Measurements from ENCODE around the gene STRIP1.

Gene STRIP1

DNA sequence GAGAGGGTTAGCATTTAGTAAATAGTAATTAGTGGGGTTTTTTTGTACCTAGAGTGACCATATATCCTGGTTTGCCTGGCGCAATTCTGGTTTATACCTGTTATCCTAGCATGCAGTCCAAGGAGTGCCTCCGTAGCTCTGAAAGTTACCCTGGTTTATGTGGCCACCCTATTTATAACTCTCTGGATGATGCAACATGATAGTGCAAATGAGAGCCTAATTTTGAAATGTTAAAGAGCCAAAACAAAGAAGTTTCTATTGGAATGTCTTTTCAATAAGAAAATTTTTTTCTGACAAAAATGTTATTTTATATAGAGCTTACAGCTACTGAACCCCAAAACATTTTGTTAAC, 44.1 kb upstream of the STRIP1 start:
- ATAC-seq = no peak
- TF ChIP-seq ZC3H10 (CRISPR knock-in tag; IDR thresholded peaks at IDR 0.05) = no peak
- no peak for TF ChIP-seq CSDC2 (CRISPR knock-in tag; IDR thresholded peaks at IDR 0.05)
- no peak for TF ChIP-seq ESRRG (CRISPR knock-in tag; IDR thresholded peaks at IDR 0.05)
- no peak for TF ChIP-seq ZFP3 (CRISPR knock-in tag; IDR thresholded peaks at IDR 0.05)
- TF ChIP-seq ZNF70 (CRISPR knock-in tag; IDR thresholded peaks at IDR 0.05) = no peak
- TF ChIP-seq RARB (CRISPR knock-in tag; IDR thresholded peaks at IDR 0.05) = no peak
- TF ChIP-seq SNAI2 (CRISPR knock-in tag; IDR thresholded peaks at IDR 0.05) = no peak
- no peak for TF ChIP-seq TCF4 (CRISPR knock-in tag; IDR thresholded peaks at IDR 0.05; ENCODE audit: borderline replicate concordance)
- TF ChIP-seq GLIS3 (CRISPR knock-in tag; IDR thresholded peaks at IDR 0.05) = no peak
- TF ChIP-seq, protein P1, sequence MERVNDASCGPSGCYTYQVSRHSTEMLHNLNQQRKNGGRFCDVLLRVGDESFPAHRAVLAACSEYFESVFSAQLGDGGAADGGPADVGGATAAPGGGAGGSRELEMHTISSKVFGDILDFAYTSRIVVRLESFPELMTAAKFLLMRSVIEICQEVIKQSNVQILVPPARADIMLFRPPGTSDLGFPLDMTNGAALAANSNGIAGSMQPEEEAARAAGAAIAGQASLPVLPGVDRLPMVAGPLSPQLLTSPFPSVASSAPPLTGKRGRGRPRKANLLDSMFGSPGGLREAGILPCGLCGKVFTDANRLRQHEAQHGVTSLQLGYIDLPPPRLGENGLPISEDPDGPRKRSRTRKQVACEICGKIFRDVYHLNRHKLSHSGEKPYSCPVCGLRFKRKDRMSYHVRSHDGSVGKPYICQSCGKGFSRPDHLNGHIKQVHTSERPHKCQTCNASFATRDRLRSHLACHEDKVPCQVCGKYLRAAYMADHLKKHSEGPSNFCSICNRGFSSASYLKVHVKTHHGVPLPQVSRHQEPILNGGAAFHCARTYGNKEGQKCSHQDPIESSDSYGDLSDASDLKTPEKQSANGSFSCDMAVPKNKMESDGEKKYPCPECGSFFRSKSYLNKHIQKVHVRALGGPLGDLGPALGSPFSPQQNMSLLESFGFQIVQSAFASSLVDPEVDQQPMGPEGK (CRISPR knock-in tag; IDR thresholded peaks at IDR 0.05; ENCODE audit: borderline replicate concordance) = no peak
- no peak for TF ChIP-seq ZNF8 (CRISPR knock-in tag; IDR thresholded peaks at IDR 0.05)
- TF ChIP-seq BACH2 (CRISPR knock-in tag; IDR thresholded peaks at IDR 0.05; ENCODE audit: borderline replicate concordance) = no peak

DNA sequence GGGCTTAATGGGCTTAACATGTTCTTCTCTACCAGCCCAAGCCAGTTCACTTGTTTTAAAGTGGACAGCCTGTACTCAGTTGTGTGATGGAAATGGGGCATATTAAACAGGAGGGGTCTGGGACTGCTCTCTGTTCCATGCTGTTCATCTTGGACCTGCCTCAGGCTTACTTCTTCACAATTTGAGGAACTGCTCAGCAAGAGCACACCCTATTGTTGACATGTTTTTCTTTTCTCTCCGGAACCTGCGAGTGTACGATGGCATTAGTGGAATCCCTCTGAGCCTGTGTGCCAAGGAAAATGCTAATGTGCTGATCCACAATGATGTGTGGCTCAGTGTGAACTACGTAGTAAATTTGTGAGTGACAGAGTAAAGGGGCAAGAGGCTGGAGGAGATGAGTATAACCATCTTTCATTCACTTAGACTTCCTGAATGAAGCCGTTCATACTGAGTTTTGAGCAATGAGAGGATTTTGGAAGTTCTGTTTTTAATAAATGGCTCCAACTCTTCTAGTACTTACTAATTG, 43.0 kb upstream of the STRIP1 start:
- ATAC-seq = no peak
- TF ChIP-seq ISL1 (CRISPR knock-in tag; IDR thresholded peaks at IDR 0.05) (no peak), PPARA (CRISPR knock-in tag; IDR thresholded peaks at IDR 0.05; ENCODE audit: borderline replicate concordance) (no peak), CSDC2 (CRISPR knock-in tag; IDR thresholded peaks at IDR 0.05) (no peak), ZC3H10 (CRISPR knock-in tag; IDR thresholded peaks at IDR 0.05) (no peak), ZFP30 (CRISPR knock-in tag; IDR thresholded peaks at IDR 0.05) (no peak), ZFP3 (CRISPR knock-in tag; IDR thresholded peaks at IDR 0.05) (no peak), ZNF8 (CRISPR knock-in tag; IDR thresholded peaks at IDR 0.05) (no peak), ZNF565 (CRISPR knock-in tag; conservative IDR thresholded peaks at IDR 0.05; ENCODE audit: low read depth) (no peak), OSR1 (CRISPR knock-in tag; IDR thresholded peaks at IDR 0.05) (no peak), TOX (CRISPR knock-in tag; IDR thresholded peaks at IDR 0.05; ENCODE audit: borderline replicate concordance) (no peak), TCF4 (CRISPR knock-in tag; IDR thresholded peaks at IDR 0.05; ENCODE audit: borderline replicate concordance) (no peak), ARNTL (CRISPR knock-in tag; IDR thresholded peaks at IDR 0.05; ENCODE audit: borderline replicate concordance, low read depth) (no peak), RARB (CRISPR knock-in tag; IDR thresholded peaks at IDR 0.05) (no peak), ESRRG (CRISPR knock-in tag; IDR thresholded peaks at IDR 0.05) (no peak)
- TF ChIP-seq, protein P1 (CRISPR knock-in tag; IDR thresholded peaks at IDR 0.05; ENCODE audit: borderline replicate concordance) = no peak
- TF ChIP-seq, protein P2, sequence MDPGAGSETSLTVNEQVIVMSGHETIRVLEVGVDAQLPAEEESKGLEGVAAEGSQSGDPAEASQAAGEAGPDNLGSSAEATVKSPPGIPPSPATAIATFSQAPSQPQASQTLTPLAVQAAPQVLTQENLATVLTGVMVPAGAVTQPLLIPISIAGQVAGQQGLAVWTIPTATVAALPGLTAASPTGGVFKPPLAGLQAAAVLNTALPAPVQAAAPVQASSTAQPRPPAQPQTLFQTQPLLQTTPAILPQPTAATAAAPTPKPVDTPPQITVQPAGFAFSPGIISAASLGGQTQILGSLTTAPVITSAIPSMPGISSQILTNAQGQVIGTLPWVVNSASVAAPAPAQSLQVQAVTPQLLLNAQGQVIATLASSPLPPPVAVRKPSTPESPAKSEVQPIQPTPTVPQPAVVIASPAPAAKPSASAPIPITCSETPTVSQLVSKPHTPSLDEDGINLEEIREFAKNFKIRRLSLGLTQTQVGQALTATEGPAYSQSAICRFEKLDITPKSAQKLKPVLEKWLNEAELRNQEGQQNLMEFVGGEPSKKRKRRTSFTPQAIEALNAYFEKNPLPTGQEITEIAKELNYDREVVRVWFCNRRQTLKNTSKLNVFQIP (CRISPR knock-in tag; IDR thresholded peaks at IDR 0.05; ENCODE audit: borderline replicate concordance, low read depth) = no peak
- TF ChIP-seq, protein P3, sequence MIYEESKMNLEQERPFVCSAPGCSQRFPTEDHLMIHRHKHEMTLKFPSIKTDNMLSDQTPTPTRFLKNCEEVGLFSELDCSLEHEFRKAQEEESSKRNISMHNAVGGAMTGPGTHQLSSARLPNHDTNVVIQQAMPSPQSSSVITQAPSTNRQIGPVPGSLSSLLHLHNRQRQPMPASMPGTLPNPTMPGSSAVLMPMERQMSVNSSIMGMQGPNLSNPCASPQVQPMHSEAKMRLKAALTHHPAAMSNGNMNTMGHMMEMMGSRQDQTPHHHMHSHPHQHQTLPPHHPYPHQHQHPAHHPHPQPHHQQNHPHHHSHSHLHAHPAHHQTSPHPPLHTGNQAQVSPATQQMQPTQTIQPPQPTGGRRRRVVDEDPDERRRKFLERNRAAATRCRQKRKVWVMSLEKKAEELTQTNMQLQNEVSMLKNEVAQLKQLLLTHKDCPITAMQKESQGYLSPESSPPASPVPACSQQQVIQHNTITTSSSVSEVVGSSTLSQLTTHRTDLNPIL (CRISPR knock-in tag; IDR thresholded peaks at IDR 0.05; ENCODE audit: low read depth) = no peak
- TF ChIP-seq, protein P4, sequence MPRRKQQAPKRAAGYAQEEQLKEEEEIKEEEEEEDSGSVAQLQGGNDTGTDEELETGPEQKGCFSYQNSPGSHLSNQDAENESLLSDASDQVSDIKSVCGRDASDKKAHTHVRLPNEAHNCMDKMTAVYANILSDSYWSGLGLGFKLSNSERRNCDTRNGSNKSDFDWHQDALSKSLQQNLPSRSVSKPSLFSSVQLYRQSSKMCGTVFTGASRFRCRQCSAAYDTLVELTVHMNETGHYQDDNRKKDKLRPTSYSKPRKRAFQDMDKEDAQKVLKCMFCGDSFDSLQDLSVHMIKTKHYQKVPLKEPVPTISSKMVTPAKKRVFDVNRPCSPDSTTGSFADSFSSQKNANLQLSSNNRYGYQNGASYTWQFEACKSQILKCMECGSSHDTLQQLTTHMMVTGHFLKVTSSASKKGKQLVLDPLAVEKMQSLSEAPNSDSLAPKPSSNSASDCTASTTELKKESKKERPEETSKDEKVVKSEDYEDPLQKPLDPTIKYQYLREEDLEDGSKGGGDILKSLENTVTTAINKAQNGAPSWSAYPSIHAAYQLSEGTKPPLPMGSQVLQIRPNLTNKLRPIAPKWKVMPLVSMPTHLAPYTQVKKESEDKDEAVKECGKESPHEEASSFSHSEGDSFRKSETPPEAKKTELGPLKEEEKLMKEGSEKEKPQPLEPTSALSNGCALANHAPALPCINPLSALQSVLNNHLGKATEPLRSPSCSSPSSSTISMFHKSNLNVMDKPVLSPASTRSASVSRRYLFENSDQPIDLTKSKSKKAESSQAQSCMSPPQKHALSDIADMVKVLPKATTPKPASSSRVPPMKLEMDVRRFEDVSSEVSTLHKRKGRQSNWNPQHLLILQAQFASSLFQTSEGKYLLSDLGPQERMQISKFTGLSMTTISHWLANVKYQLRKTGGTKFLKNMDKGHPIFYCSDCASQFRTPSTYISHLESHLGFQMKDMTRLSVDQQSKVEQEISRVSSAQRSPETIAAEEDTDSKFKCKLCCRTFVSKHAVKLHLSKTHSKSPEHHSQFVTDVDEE (CRISPR knock-in tag; IDR thresholded peaks at IDR 0.05) = no peak
